Measurements from ENCODE around the gene ZNF280B.
"Not testable (repeated sequence)": the region's sequence is repeated elsewhere in the genome, so short reads cannot be mapped to it uniquely, and the experiment has no call there.

Gene ZNF280B

GRCh38 chr22:22516992-22517391 is 8.4 kb upstream of the ZNF280B start:
- H3K27ac ChIP-seq: no peak overlapping the region

GRCh38 chr22:22515890-22516289 is 7.3 kb upstream of the ZNF280B start:
- TF ChIP-seq CTCF (conservative IDR thresholded peaks at IDR 0.05): no peak
- TF ChIP-seq ZFX (IDR thresholded peaks at IDR 0.05): no peak
- no peak overlapping the region for H3K27ac ChIP-seq

More at GRCh38 chr22:22516992-22517391, 8.4 kb upstream of the ZNF280B start:
- TF ChIP-seq CTCF (conservative IDR thresholded peaks at IDR 0.05): no peak
- TF ChIP-seq ZFX (IDR thresholded peaks at IDR 0.05): no peak

GRCh38 chr22:22514431-22514830 is 5.9 kb upstream of the ZNF280B start:
- H3K27ac ChIP-seq: not testable (repeated sequence)

GRCh38 chr22:22513619-22514018 is 5.1 kb upstream of the ZNF280B start:
- TF ChIP-seq ZFX (IDR thresholded peaks at IDR 0.05) (no peak), CTCF (conservative IDR thresholded peaks at IDR 0.05) (no peak)

GRCh38 chr22:22512951-22513350 is 4.4 kb upstream of the ZNF280B start:
- no peak overlapping the region for H3K27ac ChIP-seq
- TF ChIP-seq CTCF (conservative IDR thresholded peaks at IDR 0.05): no peak
- no peak for TF ChIP-seq ZFX (IDR thresholded peaks at IDR 0.05)

More at GRCh38 chr22:22513619-22514018, 5.1 kb upstream of the ZNF280B start:
- no peak overlapping the region for H3K27ac ChIP-seq

GRCh38 chr22:22510833-22511232 is 2.3 kb upstream of the ZNF280B start:
- not testable (repeated sequence) for H3K27ac ChIP-seq

- not testable (repeated sequence) for H3K27ac ChIP-seq
Observed at GRCh38 chr22:22509912-22510311, 1.4 kb upstream of the ZNF280B start.

- TF ChIP-seq ZFX (IDR thresholded peaks at IDR 0.05) (no peak), CTCF (conservative IDR thresholded peaks at IDR 0.05) (no peak)
- peak overlapping the region; percentile 67 for H3K27ac ChIP-seq
Observed at GRCh38 chr22:22507743-22508273, 734 bp downstream of the ZNF280B start.

GRCh38 chr22:22506736-22507135 is 1.8 kb downstream of the ZNF280B start:
- TF ChIP-seq CTCF (conservative IDR thresholded peaks at IDR 0.05): no peak
- no peak for TF ChIP-seq ZFX (IDR thresholded peaks at IDR 0.05)
- H3K27ac ChIP-seq: no peak overlapping the region
